Limb (tissue), 2 donors: Measurements from ENCODE around the gene LZTS3.
A peak's percentile ranks its signal among the peaks of the same experiment; 100 is the strongest.
"Not testable (repeated sequence)": the region's sequence is repeated elsewhere in the genome, so short reads cannot be mapped to it uniquely, and the experiment has no call there.

Experiments used
- DNase-seq, 2 donors: peaks; one replicate each; pipeline ENCODE4 v3.0.0-alpha.2; 2016; ENCODE audit errors: extremely low spot score in 2 of 2

LZTS3 gene

GRCh38 chr20:3172933-3173609 is at the start of gene LZTS3:
TSS of gene LZTS3 (minus strand) at chr20:3173549. CDS start at chr20:3167163, 6,386 bp downstream.
- DNase-seq = peak; percentile 50 to 87

GRCh38 chr20:3221398-3222226 is 48.3 kb upstream of the LZTS3 start:
- no peak for DNase-seq

GRCh38 chr20:3218307-3218988 is 45.1 kb upstream of the LZTS3 start:
- peak in 1 of 2 donors; percentile 69 for DNase-seq

GRCh38 chr20:3215359-3215917 is 42.1 kb upstream of the LZTS3 start:
- DNase-seq = not testable (repeated sequence)

- DNase-seq = no peak
Observed at GRCh38 chr20:3213226-3213625, 39.9 kb upstream of the LZTS3 start.

- no peak for DNase-seq
Observed at GRCh38 chr20:3210346-3210745, 37.0 kb upstream of the LZTS3 start.

- no peak for DNase-seq
Observed at GRCh38 chr20:3209946-3210317, 36.6 kb upstream of the LZTS3 start.

- peak; percentile 64 to 79 for DNase-seq
Observed at GRCh38 chr20:3209257-3209945, 36.1 kb upstream of the LZTS3 start, which contains the start of gene ITPA. TSS of gene ITPA (plus strand) at chr20:3209498. CDS start at chr20:3209552, 54 bp downstream.

- DNase-seq = peak in 1 of 2 donors; percentile 18
Observed at GRCh38 chr20:3208786-3209256, 35.5 kb upstream of the LZTS3 start.

- DNase-seq = peak; percentile 77 to 93
Observed at GRCh38 chr20:3204124-3204794, 30.9 kb upstream of the LZTS3 start, which contains the start of gene DDRGK1. TSS of gene DDRGK1 (minus strand) at chr20:3204682. CDS start at chr20:3204627, 55 bp downstream.

GRCh38 chr20:3203315-3204123 is 30.2 kb upstream of the LZTS3 start:
- no peak for DNase-seq

GRCh38 chr20:3202965-3203314 is 29.6 kb upstream of the LZTS3 start:
- no peak for DNase-seq

GRCh38 chr20:3199976-3200755 is 26.8 kb upstream of the LZTS3 start:
- no peak for DNase-seq

GRCh38 chr20:3199206-3199605 is 25.9 kb upstream of the LZTS3 start:
- no peak for DNase-seq

- DNase-seq = no peak
Observed at GRCh38 chr20:3195590-3196237, 22.4 kb upstream of the LZTS3 start.

- DNase-seq = no peak
Observed at GRCh38 chr20:3194617-3195280, 21.4 kb upstream of the LZTS3 start.

GRCh38 chr20:3193806-3194616 is 20.7 kb upstream of the LZTS3 start:
- DNase-seq = no peak
